Fibroblast of villous mesenchyme (primary cell): ENCODE results near the gene YWHAH. TPM values are rescaled to one million over a fixed set of nuclear protein-coding genes. Genes with fewer than 3 reads are reported as not detected.

Experiments
- DNase-seq: peaks from one replicate; pipeline ENCODE4 v3.0.0-alpha.2; 2010; ENCODE audit warnings: low read depth
- H3K4me3 ChIP-seq: 2 replicates; pipeline ENCODE4 v1.5.1; 2011; ENCODE audit warnings: low read depth, mild to moderate bottlenecking, low read length
- small RNA-seq: library from RNA; depleted of rRNA; stranded (forward); fragments of <200 nt; gene quantifications from one replicate; pipeline ENCODE3, GENCODE V24; 2012
- total RNA-seq: library from RNA; depleted of rRNA; stranded (reverse); fragments of >200 nt; gene quantifications from 2 replicates; pipeline ENCODE4 v1.2.3, GENCODE V29; 2012
- TF ChIP-seq, protein P1 (sequence below): IDR thresholded peaks from 2 replicates; pipeline ENCODE4 v1.5.1; 2012; ENCODE audit warnings: low read depth, mild to moderate bottlenecking, low read length; ENCODE audit not compliant: insufficient read depth

YWHAH gene
- total RNA-seq, 1 donor = 131 TPM

- peak; percentile 55 for DNase-seq
- H3K4me3 ChIP-seq = no peak overlapping the region
- TF ChIP-seq, protein P1, sequence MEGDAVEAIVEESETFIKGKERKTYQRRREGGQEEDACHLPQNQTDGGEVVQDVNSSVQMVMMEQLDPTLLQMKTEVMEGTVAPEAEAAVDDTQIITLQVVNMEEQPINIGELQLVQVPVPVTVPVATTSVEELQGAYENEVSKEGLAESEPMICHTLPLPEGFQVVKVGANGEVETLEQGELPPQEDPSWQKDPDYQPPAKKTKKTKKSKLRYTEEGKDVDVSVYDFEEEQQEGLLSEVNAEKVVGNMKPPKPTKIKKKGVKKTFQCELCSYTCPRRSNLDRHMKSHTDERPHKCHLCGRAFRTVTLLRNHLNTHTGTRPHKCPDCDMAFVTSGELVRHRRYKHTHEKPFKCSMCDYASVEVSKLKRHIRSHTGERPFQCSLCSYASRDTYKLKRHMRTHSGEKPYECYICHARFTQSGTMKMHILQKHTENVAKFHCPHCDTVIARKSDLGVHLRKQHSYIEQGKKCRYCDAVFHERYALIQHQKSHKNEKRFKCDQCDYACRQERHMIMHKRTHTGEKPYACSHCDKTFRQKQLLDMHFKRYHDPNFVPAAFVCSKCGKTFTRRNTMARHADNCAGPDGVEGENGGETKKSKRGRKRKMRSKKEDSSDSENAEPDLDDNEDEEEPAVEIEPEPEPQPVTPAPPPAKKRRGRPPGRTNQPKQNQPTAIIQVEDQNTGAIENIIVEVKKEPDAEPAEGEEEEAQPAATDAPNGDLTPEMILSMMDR = no peak
Observed at GRCh38 chr22:32005453-32005852, 61.1 kb downstream of the YWHAH start.

Small RNAs within 50 kb of the gene (small RNA-seq; reads per million reads assigned to genes)
- gene RN7SL305P = not detected

Other genes starting within 250 kb of the YWHAH start
- 22.2 and 30.2 TPM in 2 replicates for gene PRR14L, start 194.4 kb upstream of the YWHAH start, total RNA-seq
- 11.0 and 13.0 TPM in 2 replicates for gene DEPDC5, start 190.5 kb upstream of the YWHAH start, total RNA-seq
- gene SLC5A1, start 98.7 kb downstream of the YWHAH start, total RNA-seq = not detected in 2 replicates
- gene C22orf42, start 214.8 kb downstream of the YWHAH start, total RNA-seq = not detected in 2 replicates